Activated CD8-positive, alpha-beta memory T cell treated with anti-CD3 and anti-CD28 coated beads for 36 hours (primary cell): ENCODE measurements around the gene DRC3. TPM values are rescaled to one million over a fixed set of nuclear protein-coding genes. Genes with fewer than 3 reads are reported as not detected.

Experiments used
- CTCF ChIA-PET: fragments of 350-600 bp; sonication (Branson Sonifier 250); formaldehyde crosslinking; loops from one replicate; lab custom pipeline; 2021; ENCODE audit warnings: antibody characterized with exemption; lab: Charles Lee
- POLR2A ChIA-PET: fragments of 350-600 bp; sonication (Branson Sonifier 250); formaldehyde crosslinking; loops from one replicate; lab custom pipeline; 2021; ENCODE audit warnings: antibody characterized with exemption; lab: Charles Lee
- total RNA-seq, 2 experiments: library from RNA; stranded (reverse); gene quantifications; one replicate each; pipeline ENCODE4 v1.2.3, GENCODE V29; 2021

DRC3 gene
- total RNA-seq, 2 experiments from 2014 or later = 0.48 to 0.55 TPM

GRCh38 chr17:17959520-17960361 lies 12.9 kb upstream of the DRC3 start:
- ChIA-PET POLR2A (interaction anchor here (0.5 to 2.0 kb wide), 4 partner anchors 13 to 388 kb away, joined by 3 to 8 read pairs (median 4); partner anchors contain the start of genes DRC3 and TOM1L2), CTCF (interaction anchor here (0.6 to 1.8 kb wide), 5 partner anchors 8 to 488 kb away, joined by 3 to 8 read pairs (median 4); no protein-coding TSS in a partner anchor)

- ChIA-PET CTCF (interaction anchor here (0.7 to 1.8 kb wide), 3 partner anchors 7 to 107 kb away, joined by 3 to 8 read pairs (median 4); no protein-coding TSS in a partner anchor), POLR2A (interaction anchor here (0.5 to 1.0 kb wide), 3 partner anchors 12 to 387 kb away, joined by 3 to 4 read pairs (median 3); partner anchors contain the start of genes DRC3 and TOM1L2)
Observed at GRCh38 chr17:17960500-17961030, 12.1 kb upstream of the DRC3 start.

GRCh38 chr17:17963066-17963465 lies 9.6 kb upstream of the DRC3 start:
- CTCF ChIA-PET = no interaction called here
- POLR2A ChIA-PET = no interaction called here

- ChIA-PET POLR2A (no interaction called here), CTCF (no interaction called here)
Observed at GRCh38 chr17:17963694-17964436, 8.8 kb upstream of the DRC3 start.

- ChIA-PET CTCF (no interaction called here), POLR2A (no interaction called here)
Observed at GRCh38 chr17:17964710-17965109, 8.0 kb upstream of the DRC3 start.

GRCh38 chr17:17965152-17965721 lies 7.4 kb upstream of the DRC3 start:
- ChIA-PET CTCF (interaction anchor here (1.6 kb wide), 1 partner anchor 7 kb away, joined by 5 read pairs; no protein-coding TSS in a partner anchor), POLR2A (no interaction called here)

GRCh38 chr17:17966399-17966798 lies 6.3 kb upstream of the DRC3 start:
- ChIA-PET CTCF (interaction anchor here (1.3 to 1.6 kb wide), 2 partner anchors 8 to 67 kb away, joined by 3 to 5 read pairs; no protein-coding TSS in a partner anchor), POLR2A (interaction anchor here (1.1 kb wide), 1 partner anchor 8 kb away, joined by 5 read pairs; no protein-coding TSS in a partner anchor)

GRCh38 chr17:17970699-17971430 lies 1.8 kb upstream of the DRC3 start:
- POLR2A ChIA-PET = no interaction called here
- CTCF ChIA-PET = no interaction called here

- POLR2A ChIA-PET = interaction anchor here (0.9 to 1.1 kb wide), 3 partner anchors 13 to 135 kb away, joined by 3 to 6 read pairs (median 6); no protein-coding TSS in a partner anchor
- CTCF ChIA-PET = interaction anchor here (1.2 to 2.7 kb wide), 2 partner anchors 14 to 62 kb away, joined by 3 to 11 read pairs; no protein-coding TSS in a partner anchor
Observed at GRCh38 chr17:17971431-17972125, 1.1 kb upstream of the DRC3 start.

- CTCF ChIA-PET = interaction anchor here (0.7 to 2.7 kb wide), 4 partner anchors 12 to 61 kb away, joined by 3 to 11 read pairs (median 4); no protein-coding TSS in a partner anchor
Observed at GRCh38 chr17:17972952-17973254, 241 bp downstream of the DRC3 start.

GRCh38 chr17:17975436-17975835 lies 2.8 kb downstream of the DRC3 start:
- ChIA-PET POLR2A (no interaction called here), CTCF (interaction anchor here (0.7 kb wide), 1 partner anchor 104 kb away, joined by 3 read pairs; no protein-coding TSS in a partner anchor)

More at GRCh38 chr17:17972952-17973254, 241 bp downstream of the DRC3 start:
- POLR2A ChIA-PET = interaction anchor here (1.1 kb wide), 2 partner anchors 135 to 137 kb away, joined by 3 to 6 read pairs; no protein-coding TSS in a partner anchor

GRCh38 chr17:17976931-17977570 lies 4.4 kb downstream of the DRC3 start:
- ChIA-PET CTCF (interaction anchor here (0.6 kb wide), 1 partner anchor 10 kb away, joined by 3 read pairs; no protein-coding TSS in a partner anchor), POLR2A (no interaction called here)

- ChIA-PET POLR2A (no interaction called here), CTCF (no interaction called here)
Observed at GRCh38 chr17:17978481-17979424, 6.1 kb downstream of the DRC3 start.

- ChIA-PET CTCF (interaction anchor here (1.3 kb wide), 1 partner anchor 52 kb away, joined by 3 read pairs; no protein-coding TSS in a partner anchor), POLR2A (no interaction called here)
Observed at GRCh38 chr17:17979778-17980177, 7.1 kb downstream of the DRC3 start.

GRCh38 chr17:17981330-17981729 lies 8.7 kb downstream of the DRC3 start:
- POLR2A ChIA-PET = no interaction called here

GRCh38 chr17:17982801-17983200 lies 10.1 kb downstream of the DRC3 start:
- CTCF ChIA-PET = no interaction called here

More at GRCh38 chr17:17981330-17981729, 8.7 kb downstream of the DRC3 start:
- CTCF ChIA-PET = no interaction called here

More at GRCh38 chr17:17982801-17983200, 10.1 kb downstream of the DRC3 start:
- POLR2A ChIA-PET = no interaction called here
